SK-N-SH (cell line): Measurements from ENCODE around the gene MYO1E. TPM values are rescaled to one million over a fixed set of nuclear protein-coding genes. Genes with fewer than 3 reads are reported as not detected.

Source experiments
- CTCF ChIA-PET: fragments of 300-600, 350-600 bp; formaldehyde crosslinking; extraction: SDS; loops from one replicate; lab custom pipeline; 2021; lab: Yijun Ruan, JAX
- POLR2A ChIA-PET: fragments of 350-600 bp; sonication (Branson Sonifier 250); formaldehyde crosslinking; extraction: SDS; loops from one replicate; lab custom pipeline; 2020; ENCODE audit warnings: antibody characterized with exemption, inconsistent platforms; lab: Yijun Ruan, JAX
- DNase-seq: peaks from one replicate; pipeline ENCODE4 v3.0.0; 2012
- H2AFZ ChIP-seq: fragments of 200-600 bp; sonication (generic); 2 replicates; pipeline ENCODE4 v1.8.1; 2016; ENCODE audit warnings: antibody characterized with exemption, mild to moderate bottlenecking, low read depth
- H3F3A ChIP-seq: fragments of 200-600 bp; sonication (generic); replicated peaks from 2 replicates; pipeline ENCODE3; 2016; ENCODE audit warnings: antibody characterized with exemption, mild to moderate bottlenecking; ENCODE audit not compliant: insufficient read depth
- H3K27ac ChIP-seq, 2 experiments: fragments of 200-500 bp in 1 of 2; fragments of 200-600 bp in 1 of 2; sonication (Bioruptor generic) in 1 of 2; sonication (generic), shearing (Covaris generic) in 1 of 2; 2 replicates each; pipeline versions ENCODE4 v1.5.1 to v1.6.1; 2014 to 2016; ENCODE audit warnings: low read depth in 2 of 2, inconsistent platforms in 1 of 2, low read length in 1 of 2, mild to moderate bottlenecking in 1 of 2, mixed read lengths in 1 of 2
- H3K27me3 ChIP-seq: fragments of 200-600 bp; sonication (generic), shearing (Covaris generic); 2 replicates; pipeline ENCODE4 v1.6.1; 2016; ENCODE audit warnings: mixed run types; ENCODE audit not compliant: insufficient read depth
- H3K36me3 ChIP-seq, 2 experiments: fragments of 200-500 bp in 1 of 2; fragments of 200-600 bp in 1 of 2; sonication (Bioruptor generic) in 1 of 2; sonication (generic) in 1 of 2; replicated peaks in 1 of 2; 2 replicates each; pipeline versions ENCODE3 to v1.5.1; 2014 to 2016; ENCODE audit warnings: low read length in 1 of 2, mild to moderate bottlenecking in 1 of 2; ENCODE audit not compliant: insufficient read depth in 2 of 2, control insufficient read depth in 1 of 2
- H3K4me1 ChIP-seq, 2 experiments: fragments of 200-500 bp in 1 of 2; fragments of 200-600 bp in 1 of 2; sonication (Bioruptor generic) in 1 of 2; sonication (generic), shearing (Covaris generic) in 1 of 2; 2 replicates each; pipeline versions ENCODE4 v1.5.1 to v1.6.1; 2014 to 2016; ENCODE audit warnings: low read depth in 1 of 2, low read length in 1 of 2, mixed run types in 1 of 2; ENCODE audit not compliant: insufficient read depth in 2 of 2, control insufficient read depth in 1 of 2
- H3K4me2 ChIP-seq: fragments of 200-600 bp; sonication (generic), shearing (Covaris generic); 2 replicates; pipeline ENCODE4 v1.6.1; 2017; ENCODE audit warnings: mixed run types
- H3K4me3 ChIP-seq, 2 experiments: fragments of 200-500 bp in 1 of 2; fragments of 200-600 bp in 1 of 2; sonication (Bioruptor generic) in 1 of 2; sonication (generic), shearing (Covaris generic) in 1 of 2; 2 replicates each; pipeline versions ENCODE4 v1.5.1 to v1.8.1; 2014 to 2016; ENCODE audit warnings: low read depth in 2 of 2, inconsistent platforms in 1 of 2, low read length in 1 of 2, mild to moderate bottlenecking in 1 of 2, mixed read lengths in 1 of 2, moderate library complexity in 1 of 2
- H3K79me2 ChIP-seq: fragments of 200-600 bp; sonication (generic); 2 replicates; pipeline ENCODE4 v1.8.1; 2017; ENCODE audit warnings: mild to moderate bottlenecking; ENCODE audit not compliant: insufficient read depth
- H3K9ac ChIP-seq: fragments of 200-600 bp; sonication (generic); 2 replicates; pipeline ENCODE4 v1.6.1; 2017; ENCODE audit warnings: mixed run types
- H3K9me2 ChIP-seq: fragments of 200-600 bp; sonication (generic); 2 replicates; pipeline ENCODE4 v1.6.1; 2017; ENCODE audit warnings: mixed run types
- H3K9me3 ChIP-seq: fragments of 200-600 bp; sonication (generic); 2 replicates; pipeline ENCODE4 v1.6.1; 2017; ENCODE audit warnings: mixed run types, mild to moderate bottlenecking, moderate library complexity
- H4K20me1 ChIP-seq: fragments of 200-600 bp; sonication (generic); 2 replicates; pipeline ENCODE4 v1.6.1; 2017; ENCODE audit warnings: mild to moderate bottlenecking, mixed run types; ENCODE audit not compliant: insufficient read depth
- CHD2 ChIP-seq: fragments of 150-350 bp; IDR thresholded peaks from 2 replicates; pipeline ENCODE4 v1.6.1; 2018; ENCODE audit warnings: low read length; ENCODE audit not compliant: partially characterized antibody
- EP300 ChIP-seq, 2 experiments: IDR thresholded peaks; 2 replicates each; pipeline versions ENCODE4 v1.4.0 to v1.6.1; 2012; ENCODE audit warnings: borderline replicate concordance in 1 of 2, low read depth in 1 of 2, low read length in 1 of 2
- EZH2phosphoT487 ChIP-seq: fragments of 200-600 bp; sonication (generic); IDR thresholded peaks from 2 replicates; pipeline ENCODE4 v1.6.1; 2017; ENCODE audit warnings: low read depth, mixed run types, mild to moderate bottlenecking, antibody characterized with exemption, moderate library complexity, borderline replicate concordance
- FOSL2 ChIP-seq: IDR thresholded peaks from 2 replicates; pipeline ENCODE4 v1.4.0; 2012; ENCODE audit warnings: low read depth, mild to moderate bottlenecking, moderate library complexity, borderline replicate concordance
- FOXJ3 ChIP-seq: sonication (generic); formaldehyde crosslinking; IDR thresholded peaks from 2 replicates; pipeline ENCODE4 v1.5.1; 2020; ENCODE audit warnings: mild to moderate bottlenecking, missing genetic modification reagents
- MXI1 ChIP-seq: IDR thresholded peaks from 2 replicates; pipeline ENCODE4 v1.6.1; 2012; ENCODE audit warnings: mild to moderate bottlenecking, low read depth, low read length, improper control_type of control experiment
- NFIC ChIP-seq: IDR thresholded peaks from 2 replicates; pipeline ENCODE4 v1.4.0; 2012; ENCODE audit warnings: borderline replicate concordance
- RAD21 ChIP-seq: IDR thresholded peaks from 2 replicates; pipeline ENCODE4 v1.6.1; 2012; ENCODE audit warnings: mild to moderate bottlenecking, low read length
- REST ChIP-seq: IDR thresholded peaks from 2 replicates; pipeline ENCODE4 v1.6.1; 2012; ENCODE audit warnings: mild to moderate bottlenecking, low read depth, low read length, moderate library complexity
- SIN3A ChIP-seq: IDR thresholded peaks from 2 replicates; pipeline ENCODE4 v1.6.1; 2012; ENCODE audit warnings: low read depth, mild to moderate bottlenecking, low read length, moderate library complexity, borderline replicate concordance
- SMC3 ChIP-seq: IDR thresholded peaks from 2 replicates; pipeline ENCODE4 v1.6.1; 2012; ENCODE audit warnings: low read depth, low read length, improper control_type of control experiment
- TAF1 ChIP-seq: IDR thresholded peaks from 2 replicates; pipeline ENCODE4 v1.6.1; 2012; ENCODE audit warnings: low read depth, mild to moderate bottlenecking, low read length, moderate library complexity, borderline replicate concordance
- TCF12 ChIP-seq: IDR thresholded peaks from 2 replicates; pipeline ENCODE4 v1.4.0; 2012
- TEAD4 ChIP-seq: IDR thresholded peaks from 2 replicates; pipeline ENCODE4 v1.4.0; 2012; ENCODE audit warnings: mild to moderate bottlenecking, borderline replicate concordance; ENCODE audit not compliant: insufficient read depth
- USF1 ChIP-seq: IDR thresholded peaks from 2 replicates; pipeline ENCODE4 v1.4.0; 2012; ENCODE audit warnings: low read depth, borderline replicate concordance
- YY1 ChIP-seq: IDR thresholded peaks from 2 replicates; pipeline ENCODE4 v1.4.0; 2012; ENCODE audit warnings: low read depth, mild to moderate bottlenecking
- WGBS: methylation state at CpG from one replicate; pipeline ENCODE4 v1.1.6; 2017; ENCODE audit warnings: low lambda C conversion rate; 5-methylcytosine and 5-hydroxymethylcytosine counted together
- polyA plus RNA-seq, 3 experiments: library from polyadenylated mRNA; depleted of rRNA; stranded (reverse); fragments of >200 nt; gene quantifications; 2 replicates each; pipeline ENCODE4 v1.2.3, GENCODE V29; 2012

Gene MYO1E
- polyA plus RNA-seq, 1 of the 3 experiments (the other 2 are of a cell fraction), result 9.7 TPM

GRCh38 chr15:59309405-59309804 is 63.3 kb downstream of the MYO1E start:
- Histone ChIP-seq H2AFZ (no peak overlapping the region), H3K9me2 (no peaks in the 10 kb centered on the region), H3K4me2 (no peak overlapping the region), H3K9me3 (no peaks in the 10 kb centered on the region), H3F3A (peaks cover 25% of the 10 kb centered on the region), H3K27me3 (no peaks in the 10 kb centered on the region), H3K9ac (no peak overlapping the region), H3K79me2 (peaks cover 31% of the 10 kb centered on the region), H3K4me1 (peaks cover 4 to 11% of the 10 kb centered on the region in 2 experiments; a peak in 3 of 4 replicates), H3K36me3 (no peaks in the 10 kb centered on the region), H3K27ac (no peak overlapping the region), H3K4me3 (no peak overlapping the region), H4K20me1 (no peaks in the 10 kb centered on the region)
- POLR2A ChIA-PET, result no interaction called here
- no peak for TF ChIP-seq MXI1
- TF ChIP-seq EZH2phosphoT487, result no peak
- TF ChIP-seq RAD21, result no peak
- no peak for TF ChIP-seq SIN3A
- TF ChIP-seq REST, result no peak
- no peak for TF ChIP-seq USF1
- no peak for TF ChIP-seq TAF1
- no peak for TF ChIP-seq TCF12
- no peak for TF ChIP-seq FOXJ3 (CRISPR knock-in tag)
- no peak for TF ChIP-seq EP300 (IDR thresholded peaks at IDR 0.05; ENCODE audit: borderline replicate concordance in 1 of 2, low read depth in 1 of 2, low read length in 1 of 2)
- DNase-seq, result no peak
- 80% methylated on average over 5 of the region's 5 CpGs for WGBS
- CTCF ChIA-PET, result interaction anchor here (0.9 kb wide), 1 partner anchor 10 kb away, joined by 3 read pairs; no protein-coding TSS in a partner anchor

- Histone ChIP-seq H3K27me3 (no peaks in the 10 kb centered on the region), H3K27ac (peak overlapping the region in 1 of 2 experiments; percentile 61; a peak in 1 of 4 replicates), H3K9me2 (no peaks in the 10 kb centered on the region), H2AFZ (no peak overlapping the region), H3K9ac (no peak overlapping the region), H3K36me3 (no peaks in the 10 kb centered on the region), H3K4me2 (no peak overlapping the region), H3K9me3 (no peaks in the 10 kb centered on the region), H3K79me2 (peaks cover 35% of the 10 kb centered on the region), H4K20me1 (no peaks in the 10 kb centered on the region), H3K4me3 (no peak overlapping the region), H3F3A (peaks cover 25% of the 10 kb centered on the region), H3K4me1 (peaks cover 0 to 15% of the 10 kb centered on the region in 2 experiments; a peak in 2 of 4 replicates)
- 96% methylated on average over 6 of the region's 6 CpGs for WGBS
- no peak for DNase-seq
- no peak for TF ChIP-seq TEAD4
- no peak for TF ChIP-seq CHD2
- no peak for TF ChIP-seq FOSL2
- no peak for TF ChIP-seq SMC3
- no peak for TF ChIP-seq YY1
- no peak for TF ChIP-seq REST
- TF ChIP-seq NFIC, result no peak
- TF ChIP-seq EZH2phosphoT487, result no peak
- POLR2A ChIA-PET, result interaction anchor here (0.8 kb wide), 1 partner anchor 12 kb away, joined by 4 read pairs; no protein-coding TSS in a partner anchor
- CTCF ChIA-PET, result no interaction called here
Measured at GRCh38 chr15:59307165-59307537, 65.5 kb downstream of the MYO1E start.
